HepG2 (cell line): ENCODE measurements around the gene TMEM107. TPM values are rescaled to one million over a fixed set of nuclear protein-coding genes. Genes with fewer than 3 reads are reported as not detected.

Source experiments
- BRD4 ChIP-seq: sonication (generic); formaldehyde crosslinking; IDR thresholded peaks from 2 replicates; pipeline ENCODE4 v1.4.0; 2020; ENCODE audit warnings: missing genetic modification reagents
- CHD2 ChIP-seq: IDR thresholded peaks from 2 replicates; pipeline ENCODE4 v1.6.1; 2011; ENCODE audit warnings: low read depth, low read length, improper control_type of control experiment
- DMAP1 ChIP-seq: IDR thresholded peaks from 2 replicates; pipeline ENCODE4 v1.6.1; 2016
- ELF3 ChIP-seq: IDR thresholded peaks from 2 replicates; pipeline ENCODE4 v1.6.1; 2016; ENCODE audit warnings: missing genetic modification reagents, missing compliant biosample characterization
- GZF1 ChIP-seq: sonication (generic); formaldehyde crosslinking; IDR thresholded peaks from 2 replicates; pipeline ENCODE4 v1.5.1; 2020; ENCODE audit warnings: mild to moderate bottlenecking, missing genetic modification reagents
- HMG20B ChIP-seq: conservative IDR thresholded peaks from 2 replicates; pipeline ENCODE4 v1.6.1; 2016; ENCODE audit warnings: missing genetic modification reagents, missing compliant biosample characterization
- HOXA5 ChIP-seq: sonication (generic); formaldehyde crosslinking; IDR thresholded peaks from 2 replicates; pipeline ENCODE4 v1.4.0; 2020; ENCODE audit warnings: missing genetic modification reagents
- IKZF4 ChIP-seq: sonication (generic); formaldehyde crosslinking; IDR thresholded peaks from 2 replicates; pipeline ENCODE4 v1.5.1; 2020; ENCODE audit warnings: borderline replicate concordance, mild to moderate bottlenecking, low read depth, missing genetic modification reagents; ENCODE audit errors: not compliant biosample characterization
- MYNN ChIP-seq: sonication (generic); formaldehyde crosslinking; IDR thresholded peaks from 2 replicates; pipeline ENCODE4 v1.4.0; 2020; ENCODE audit warnings: mild to moderate bottlenecking, low read depth, missing genetic modification reagents
- NBN ChIP-seq: fragments of 450-650 bp; conservative IDR thresholded peaks from 2 replicates; pipeline ENCODE4 v1.6.1; 2017
- NCOR1 ChIP-seq: fragments of 200-600 bp; sonication (generic); IDR thresholded peaks from 2 replicates; pipeline ENCODE4 v1.7.0; 2017; ENCODE audit warnings: antibody characterized with exemption, low read length, borderline replicate concordance
- NFATC3 ChIP-seq: sonication (generic); formaldehyde crosslinking; IDR thresholded peaks from 2 replicates; pipeline ENCODE4 v1.5.1; 2020; ENCODE audit warnings: mild to moderate bottlenecking, missing genetic modification reagents
- NFYC ChIP-seq: IDR thresholded peaks from 2 replicates; pipeline ENCODE4 v1.6.1; 2016; ENCODE audit warnings: missing genetic modification reagents, missing compliant biosample characterization
- SNAPC2 ChIP-seq: sonication (generic); formaldehyde crosslinking; IDR thresholded peaks from 2 replicates; pipeline ENCODE4 v1.8.1; 2022; ENCODE audit warnings: mild to moderate bottlenecking, missing genetic modification reagents
- SRF ChIP-seq: IDR thresholded peaks from 2 replicates; pipeline ENCODE4 v1.6.1; 2011; ENCODE audit warnings: mild to moderate bottlenecking, low read depth, low read length, moderate library complexity
- SYNCRIP ChIP-seq: fragments of 200-400 bp; formaldehyde crosslinking; IDR thresholded peaks from 2 replicates; pipeline ENCODE4 v1.6.1; 2018; ENCODE audit warnings: mild to moderate bottlenecking, low read depth, low read length; ENCODE audit not compliant: insufficient read depth
- THYN1 ChIP-seq: sonication (generic); formaldehyde crosslinking; IDR thresholded peaks from 2 replicates; pipeline ENCODE4 v1.8.1; 2023; ENCODE audit warnings: low read depth, mild to moderate bottlenecking, moderate library complexity, missing genetic modification reagents, borderline replicate concordance
- ZNF101 ChIP-seq: sonication (generic); formaldehyde crosslinking; IDR thresholded peaks from 2 replicates; pipeline ENCODE4 v1.4.0; 2020; ENCODE audit warnings: mild to moderate bottlenecking, low read depth, missing genetic modification reagents, borderline replicate concordance
- ZNF367 ChIP-seq: sonication (generic); formaldehyde crosslinking; IDR thresholded peaks from 2 replicates; pipeline ENCODE4 v1.4.0; 2020; ENCODE audit warnings: missing genetic modification reagents, borderline replicate concordance
- ZNF879 ChIP-seq: sonication (generic); formaldehyde crosslinking; IDR thresholded peaks from 2 replicates; pipeline ENCODE4 v1.8.1; 2023; ENCODE audit warnings: missing genetic modification reagents
- ZSCAN21 ChIP-seq: sonication (generic); formaldehyde crosslinking; IDR thresholded peaks from 2 replicates; pipeline ENCODE4 v1.8.0; 2022; ENCODE audit warnings: mild to moderate bottlenecking, missing genetic modification reagents, moderate library complexity, borderline replicate concordance
- polyA plus RNA-seq, 8 experiments: library from polyadenylated mRNA; depleted of rRNA in 3 of 8; stranded (reverse) in 7 of 8; unstranded in 1 of 8; fragments of >200 nt; fragmentation: Illumina TruSeq in 4 of 8; extraction: Trizol in 4 of 8; gene quantifications; 2 replicates each; pipeline versions ENCODE4 v1.2.1 to v1.2.3, GENCODE V29; 2011 to 2016; ENCODE audit warnings: low read depth in 4 of 8, missing spikeins in 1 of 8, mixed read lengths in 1 of 8; ENCODE audit not compliant: insufficient read depth in 1 of 8
- total RNA-seq, 5 experiments: library from RNA; depleted of rRNA; stranded (reverse); fragments of >200 nt; fragmentation: Illumina TruSeq; extraction: Trizol; gene quantifications; 2 replicates each; pipeline ENCODE4 v1.2.3, GENCODE V29; 2016; ENCODE audit warnings: low read depth in 1 of 5
- TF ChIP-seq, protein P1 (sequence below): sonication (generic); formaldehyde crosslinking; IDR thresholded peaks from 2 replicates; pipeline ENCODE4 v1.5.0; 2020; ENCODE audit warnings: missing genetic modification reagents
- TF ChIP-seq, protein P2 (sequence below): IDR thresholded peaks from 2 replicates; pipeline ENCODE4 v1.6.1; 2016; ENCODE audit warnings: low read depth, control low read depth
- TF ChIP-seq, protein P3 (sequence below): IDR thresholded peaks from 2 replicates; pipeline ENCODE4 v1.6.1; 2012; ENCODE audit warnings: low read depth, low read length, improper control_type of control experiment
- TF ChIP-seq, protein P4 (sequence below): sonication (generic); formaldehyde crosslinking; IDR thresholded peaks from 2 replicates; pipeline ENCODE4 v1.8.0; 2022; ENCODE audit warnings: mild to moderate bottlenecking, missing genetic modification reagents; ENCODE audit not compliant: insufficient replicate concordance

Gene TMEM107
- total and polyA plus RNA-seq, 2 of the 13 experiments (the other 11 are each of a cell fraction or from before 2014, with no cell fraction given): 7.2 to 15.3 TPM

DNA sequence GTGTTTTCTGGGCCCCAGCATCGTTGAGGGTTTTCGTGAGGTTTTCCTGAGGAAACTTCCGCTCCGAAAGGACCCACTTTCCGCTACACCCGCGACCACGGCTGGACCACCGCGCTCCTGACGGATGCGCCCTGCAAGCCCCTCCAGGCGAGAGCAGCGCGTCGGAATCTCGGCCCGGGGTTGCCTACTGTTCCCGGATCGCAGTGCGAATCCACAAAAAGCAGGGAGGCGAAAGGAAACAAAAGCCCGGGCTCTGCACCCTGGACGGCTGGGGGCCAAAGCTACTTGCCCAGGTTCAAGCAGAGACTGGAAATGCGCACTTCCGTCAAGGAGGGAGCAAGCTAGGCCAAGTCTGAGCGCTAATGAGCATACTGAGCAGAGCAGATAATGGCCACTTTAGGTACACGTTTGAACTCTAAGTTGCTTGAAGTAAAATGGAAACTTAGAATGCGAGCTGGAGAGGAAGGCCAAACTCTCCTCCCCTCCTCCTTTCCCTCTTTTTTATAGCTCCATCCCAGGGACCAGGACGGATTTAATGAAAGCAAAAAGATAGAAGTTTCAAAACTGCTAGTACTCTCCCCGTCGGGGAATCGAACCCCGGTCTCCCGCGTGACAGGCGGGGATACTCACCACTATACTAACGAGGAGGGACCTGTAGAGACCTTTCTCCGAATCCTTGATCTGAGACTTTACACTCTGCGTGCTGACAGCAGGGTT lies 45.6 kb upstream of the TMEM107 start (continued):
- TF ChIP-seq, protein P1, sequence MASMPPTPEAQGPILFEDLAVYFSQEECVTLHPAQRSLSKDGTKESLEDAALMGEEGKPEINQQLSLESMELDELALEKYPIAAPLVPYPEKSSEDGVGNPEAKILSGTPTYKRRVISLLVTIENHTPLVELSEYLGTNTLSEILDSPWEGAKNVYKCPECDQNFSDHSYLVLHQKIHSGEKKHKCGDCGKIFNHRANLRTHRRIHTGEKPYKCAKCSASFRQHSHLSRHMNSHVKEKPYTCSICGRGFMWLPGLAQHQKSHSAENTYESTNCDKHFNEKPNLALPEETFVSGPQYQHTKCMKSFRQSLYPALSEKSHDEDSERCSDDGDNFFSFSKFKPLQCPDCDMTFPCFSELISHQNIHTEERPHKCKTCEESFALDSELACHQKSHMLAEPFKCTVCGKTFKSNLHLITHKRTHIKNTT (CRISPR knock-in tag): no peak; the same call in 1 of the 2 replicates
- TF ChIP-seq SRF (0 out of 2 replicates have a peak, but pooled peaks have one; percentile 34), ZNF367 (CRISPR knock-in tag) (no peak), CHD2 (no peak), MYNN (CRISPR knock-in tag) (no peak), DMAP1 (CRISPR knock-in tag) (no peak), NFYC (CRISPR knock-in tag) (no peak), ZSCAN21 (no peak), NFATC3 (CRISPR knock-in tag) (no peak), NBN (no peak), ZNF101 (CRISPR knock-in tag) (no peak; the same call in 1 of the 2 replicates), THYN1 (CRISPR knock-in tag) (no peak), GZF1 (peak; percentile 48; the same call in 1 of the 2 replicates), SYNCRIP (no peak), IKZF4 (CRISPR knock-in tag) (no peak), SNAPC2 (CRISPR knock-in tag) (no peak), ELF3 (CRISPR knock-in tag) (no peak; the same call in 1 of the 2 replicates), BRD4 (CRISPR knock-in tag) (no peak), HOXA5 (CRISPR knock-in tag) (peak; percentile 33; the same call in 1 of the 2 replicates), HMG20B (CRISPR knock-in tag) (no peak; the same call in 1 of the 2 replicates), ZNF879 (CRISPR knock-in tag) (no peak), NCOR1 (peak; percentile 21; the same call in 1 of the 2 replicates)
- TF ChIP-seq, protein P2, sequence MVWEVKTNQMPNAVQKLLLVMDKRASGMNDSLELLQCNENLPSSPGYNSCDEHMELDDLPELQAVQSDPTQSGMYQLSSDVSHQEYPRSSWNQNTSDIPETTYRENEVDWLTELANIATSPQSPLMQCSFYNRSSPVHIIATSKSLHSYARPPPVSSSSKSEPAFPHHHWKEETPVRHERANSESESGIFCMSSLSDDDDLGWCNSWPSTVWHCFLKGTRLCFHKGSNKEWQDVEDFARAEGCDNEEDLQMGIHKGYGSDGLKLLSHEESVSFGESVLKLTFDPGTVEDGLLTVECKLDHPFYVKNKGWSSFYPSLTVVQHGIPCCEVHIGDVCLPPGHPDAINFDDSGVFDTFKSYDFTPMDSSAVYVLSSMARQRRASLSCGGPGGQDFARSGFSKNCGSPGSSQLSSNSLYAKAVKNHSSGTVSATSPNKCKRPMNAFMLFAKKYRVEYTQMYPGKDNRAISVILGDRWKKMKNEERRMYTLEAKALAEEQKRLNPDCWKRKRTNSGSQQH (CRISPR knock-in tag): no peak; the same call in 1 of the 2 replicates
- TF ChIP-seq, protein P3, sequence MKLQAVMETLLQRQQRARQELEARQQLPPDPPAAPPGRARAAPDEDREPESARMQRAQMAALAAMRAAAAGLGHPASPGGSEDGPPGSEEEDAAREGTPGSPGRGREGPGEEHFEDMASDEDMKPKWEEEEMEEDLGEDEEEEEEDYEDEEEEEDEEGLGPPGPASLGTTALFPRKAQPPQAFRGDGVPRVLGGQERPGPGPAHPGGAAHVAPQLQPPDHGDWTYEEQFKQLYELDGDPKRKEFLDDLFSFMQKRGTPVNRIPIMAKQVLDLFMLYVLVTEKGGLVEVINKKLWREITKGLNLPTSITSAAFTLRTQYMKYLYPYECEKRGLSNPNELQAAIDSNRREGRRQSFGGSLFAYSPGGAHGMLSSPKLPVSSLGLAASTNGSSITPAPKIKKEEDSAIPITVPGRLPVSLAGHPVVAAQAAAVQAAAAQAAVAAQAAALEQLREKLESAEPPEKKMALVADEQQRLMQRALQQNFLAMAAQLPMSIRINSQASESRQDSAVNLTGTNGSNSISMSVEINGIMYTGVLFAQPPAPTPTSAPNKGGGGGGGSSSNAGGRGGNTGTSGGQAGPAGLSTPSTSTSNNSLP: 0 out of 2 replicates have a peak, but pooled peaks have one; percentile 21
- TF ChIP-seq, protein P4, sequence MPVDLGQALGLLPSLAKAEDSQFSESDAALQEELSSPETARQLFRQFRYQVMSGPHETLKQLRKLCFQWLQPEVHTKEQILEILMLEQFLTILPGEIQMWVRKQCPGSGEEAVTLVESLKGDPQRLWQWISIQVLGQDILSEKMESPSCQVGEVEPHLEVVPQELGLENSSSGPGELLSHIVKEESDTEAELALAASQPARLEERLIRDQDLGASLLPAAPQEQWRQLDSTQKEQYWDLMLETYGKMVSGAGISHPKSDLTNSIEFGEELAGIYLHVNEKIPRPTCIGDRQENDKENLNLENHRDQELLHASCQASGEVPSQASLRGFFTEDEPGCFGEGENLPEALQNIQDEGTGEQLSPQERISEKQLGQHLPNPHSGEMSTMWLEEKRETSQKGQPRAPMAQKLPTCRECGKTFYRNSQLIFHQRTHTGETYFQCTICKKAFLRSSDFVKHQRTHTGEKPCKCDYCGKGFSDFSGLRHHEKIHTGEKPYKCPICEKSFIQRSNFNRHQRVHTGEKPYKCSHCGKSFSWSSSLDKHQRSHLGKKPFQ (CRISPR knock-in tag): no peak
